Measurements from ENCODE around the gene TCEA2.
"Not testable (repeated sequence)": the region's sequence is repeated elsewhere in the genome, so short reads cannot be mapped to it uniquely, and the experiment has no call there.

The TCEA2 gene

DNA sequence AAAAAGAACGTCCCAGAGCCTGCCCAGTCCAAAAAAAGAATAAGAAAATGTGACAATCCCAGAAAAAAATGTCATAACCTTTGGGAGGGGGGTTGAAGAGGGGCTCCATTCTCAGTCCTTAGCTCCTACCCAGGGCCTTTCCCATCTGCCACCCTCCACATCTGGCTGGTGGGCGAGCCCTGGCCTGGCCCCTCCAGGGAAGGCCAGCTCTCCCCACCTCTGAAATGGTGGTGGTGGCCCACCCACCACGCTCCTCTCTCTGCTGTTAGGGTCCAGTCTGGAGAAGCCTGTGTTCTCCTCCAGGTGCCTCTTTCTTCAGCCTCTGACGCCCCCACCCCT lies 15.9 kb downstream of the TCEA2 start:
- peak overlapping the region; percentile 90 for H3K4me3 Mint-ChIP-seq
- DNase-seq (ENCODE audit: low spot score) = no peak
- peaks cover 18% of the 10 kb centered on the region for H3K27me3 Mint-ChIP-seq (ENCODE audit: low read depth)
- no peaks in the 10 kb centered on the region for H3K9me3 Mint-ChIP-seq
- H3K4me1 Mint-ChIP-seq (ENCODE audit: low read depth) = peaks cover 28% of the 10 kb centered on the region
- H3K36me3 Mint-ChIP-seq (ENCODE audit: low read depth) = peaks cover 25% of the 10 kb centered on the region
- peak overlapping the region; percentile 79 for H3K27ac Mint-ChIP-seq

DNA sequence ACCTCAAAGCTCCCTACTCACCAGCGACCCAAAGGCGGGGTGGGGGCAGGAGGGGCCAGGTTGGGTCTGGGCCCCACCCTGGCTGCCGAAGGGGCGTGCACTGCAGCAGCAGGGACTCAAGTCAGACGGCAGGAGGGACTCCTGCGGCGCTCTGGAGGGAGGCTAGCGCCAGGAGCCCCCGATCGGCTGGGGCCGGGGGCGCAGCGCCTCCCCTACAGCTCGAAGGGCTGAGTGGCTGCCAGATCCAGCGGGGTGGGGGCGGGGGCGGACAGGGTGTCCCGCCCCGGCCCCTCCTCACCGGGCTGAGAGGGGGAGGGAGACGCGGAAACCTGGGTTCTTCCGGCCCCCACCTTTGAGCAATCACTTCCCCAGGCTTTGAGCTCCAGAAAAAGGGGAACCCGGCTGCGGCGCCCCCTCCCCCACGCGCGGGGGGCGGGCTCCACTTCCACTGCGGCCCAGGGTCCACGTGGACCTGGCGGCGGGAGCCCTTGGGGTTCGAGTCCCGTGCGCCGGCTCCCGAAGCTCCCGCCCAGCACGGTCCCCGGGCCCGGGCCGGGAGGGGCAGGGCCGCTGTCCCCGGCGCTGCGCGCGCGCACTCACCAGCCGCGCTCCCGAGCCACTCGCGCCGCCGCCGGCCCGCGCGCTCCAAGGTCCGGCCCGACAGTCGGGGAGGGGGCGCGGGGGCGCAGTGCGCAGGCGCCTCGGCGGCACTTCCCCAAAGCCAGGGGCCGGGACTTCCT lies 16.4 kb downstream of the TCEA2 start, which contains the start of gene RGS19:
Gene RGS19, minus strand, starts transcription at position 246 of the 740 bp plus-strand sequence. CDS start 2,632 bp downstream, outside the sequence.
- Mint-ChIP-seq H3K27me3 (ENCODE audit: low read depth) (peaks cover 21% of the 10 kb centered on the region), H3K9me3 (no peaks in the 10 kb centered on the region), H3K27ac (peak within 1 kb of the TSS; percentile 79), H3K4me1 (ENCODE audit: low read depth) (peaks cover 29% of the 10 kb centered on the region), H3K4me3 (peak within 1 kb of the TSS; percentile 90), H3K36me3 (ENCODE audit: low read depth) (peaks cover 23% of the 10 kb centered on the region)
- peak; percentile 85 for DNase-seq (ENCODE audit: low spot score)

DNA sequence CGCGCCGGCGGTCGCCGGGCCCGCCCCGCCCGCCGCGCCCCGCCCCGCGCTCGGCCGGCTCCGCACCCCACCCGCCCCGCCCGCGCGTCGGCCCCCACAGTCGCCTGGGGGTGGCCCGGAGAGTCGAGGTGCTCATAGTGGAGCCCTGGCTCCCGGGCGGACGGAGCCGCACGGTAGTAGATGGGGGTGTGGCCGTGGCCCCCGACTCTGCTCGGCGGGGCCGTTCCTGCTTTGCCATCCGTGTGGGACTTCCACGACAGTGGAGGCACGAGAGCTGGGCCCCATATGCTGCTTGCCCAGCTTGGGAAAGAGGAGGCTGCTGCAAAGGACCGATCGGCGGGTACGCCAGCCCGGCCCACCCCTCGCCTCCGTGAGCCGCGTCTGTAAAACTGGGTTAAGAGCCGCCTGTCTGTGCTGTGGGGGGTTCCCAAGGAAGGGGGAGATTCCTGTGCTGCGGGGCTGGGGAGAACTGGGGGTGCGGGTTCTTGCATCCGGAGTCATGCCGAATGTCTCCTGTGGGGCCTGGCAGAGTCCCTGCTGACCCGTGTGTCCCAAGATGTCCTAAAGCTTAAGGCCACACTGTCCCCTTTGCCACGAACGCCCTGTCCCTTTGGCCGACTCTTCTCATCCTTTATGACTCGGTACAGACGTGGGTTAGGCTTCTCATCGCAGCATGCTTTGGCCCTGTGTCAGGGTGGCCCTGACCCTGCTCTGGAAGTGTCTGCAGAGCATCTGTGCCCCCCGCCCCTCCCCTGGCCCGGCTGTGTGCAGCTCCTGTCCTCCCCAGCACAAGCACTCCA lies 17.2 kb downstream of the TCEA2 start, which contains the start of gene OPRL1:
Gene OPRL1, plus strand, starts transcription at position 70 of the 800 bp plus-strand sequence. CDS start 12,639 bp downstream, outside the sequence.
- Mint-ChIP-seq H3K4me3 (peak within 1 kb of the TSS; percentile 90), H3K27me3 (ENCODE audit: low read depth) (peaks cover 27% of the 10 kb centered on the region), H3K36me3 (ENCODE audit: low read depth) (peaks cover 19% of the 10 kb centered on the region), H3K4me1 (ENCODE audit: low read depth) (peaks cover 30% of the 10 kb centered on the region), H3K27ac (peak within 1 kb of the TSS; percentile 79), H3K9me3 (no peaks in the 10 kb centered on the region)
- DNase-seq (ENCODE audit: low spot score) = no peak

DNA sequence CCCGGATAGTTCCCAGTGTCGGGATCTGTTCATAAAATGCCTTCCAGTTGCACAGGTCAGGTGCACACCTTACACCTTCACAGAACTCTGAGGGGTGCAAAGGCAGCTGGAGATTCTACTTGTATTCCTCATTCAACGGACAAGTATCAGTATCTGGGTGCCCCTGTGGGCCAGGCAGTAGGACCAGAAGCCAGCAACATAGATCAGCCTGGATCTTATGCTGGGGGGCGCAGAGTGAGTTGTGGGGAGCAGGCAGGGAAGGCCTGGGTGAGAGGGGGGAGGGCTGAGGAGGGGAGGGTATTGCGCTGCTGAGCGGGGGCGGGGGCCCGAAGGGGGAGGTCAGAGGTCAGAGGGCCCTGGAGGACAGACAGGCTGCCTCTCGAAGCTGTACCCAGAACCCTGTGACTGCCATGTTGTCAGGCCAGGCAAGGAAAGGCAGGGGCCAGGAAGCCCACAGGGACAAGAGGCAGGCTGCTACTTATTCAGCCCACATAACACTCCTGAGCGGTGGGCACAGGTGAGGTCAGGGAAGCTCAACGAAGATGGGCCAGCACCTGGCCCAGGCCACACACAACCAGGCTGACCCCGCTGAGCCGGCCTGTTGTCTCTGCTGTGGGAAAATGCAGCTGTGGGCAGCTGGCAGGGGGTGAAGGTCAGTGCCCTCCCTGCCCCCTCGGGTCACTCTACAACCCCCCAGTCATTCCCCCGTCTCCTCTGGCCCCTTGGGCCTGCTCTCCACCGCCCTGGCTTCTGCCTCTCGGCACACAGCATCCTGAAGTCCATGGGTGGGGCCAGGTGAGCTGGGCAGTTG lies 18.0 kb downstream of the TCEA2 start:
- no peak for DNase-seq (ENCODE audit: low spot score)
- Mint-ChIP-seq H3K36me3 (ENCODE audit: low read depth) (peaks cover 11% of the 10 kb centered on the region), H3K4me3 (peak overlapping the region; percentile 76), H3K9me3 (no peaks in the 10 kb centered on the region), H3K27me3 (ENCODE audit: low read depth) (peaks cover 35% of the 10 kb centered on the region), H3K27ac (peak overlapping the region; percentile 55), H3K4me1 (ENCODE audit: low read depth) (peaks cover 26% of the 10 kb centered on the region)

DNA sequence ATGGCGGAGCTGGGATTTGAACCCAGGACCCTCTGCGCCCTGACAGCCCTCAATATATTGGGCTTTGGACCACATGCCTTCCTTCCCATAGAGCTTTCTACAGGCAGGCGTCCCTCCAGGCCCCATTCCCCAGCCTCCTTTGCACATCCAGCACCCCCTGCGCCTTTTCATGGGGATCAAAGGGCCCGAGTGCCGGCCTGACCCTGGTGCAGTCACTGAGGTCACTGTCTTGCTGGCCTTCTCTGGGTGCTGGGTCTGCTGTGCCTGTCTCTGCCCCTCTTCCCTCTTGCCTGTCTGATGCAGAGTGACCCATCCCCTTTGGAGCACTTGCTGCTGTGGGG lies 18.6 kb downstream of the TCEA2 start:
- H3K4me3 Mint-ChIP-seq = peak overlapping the region; percentile 24

DNA sequence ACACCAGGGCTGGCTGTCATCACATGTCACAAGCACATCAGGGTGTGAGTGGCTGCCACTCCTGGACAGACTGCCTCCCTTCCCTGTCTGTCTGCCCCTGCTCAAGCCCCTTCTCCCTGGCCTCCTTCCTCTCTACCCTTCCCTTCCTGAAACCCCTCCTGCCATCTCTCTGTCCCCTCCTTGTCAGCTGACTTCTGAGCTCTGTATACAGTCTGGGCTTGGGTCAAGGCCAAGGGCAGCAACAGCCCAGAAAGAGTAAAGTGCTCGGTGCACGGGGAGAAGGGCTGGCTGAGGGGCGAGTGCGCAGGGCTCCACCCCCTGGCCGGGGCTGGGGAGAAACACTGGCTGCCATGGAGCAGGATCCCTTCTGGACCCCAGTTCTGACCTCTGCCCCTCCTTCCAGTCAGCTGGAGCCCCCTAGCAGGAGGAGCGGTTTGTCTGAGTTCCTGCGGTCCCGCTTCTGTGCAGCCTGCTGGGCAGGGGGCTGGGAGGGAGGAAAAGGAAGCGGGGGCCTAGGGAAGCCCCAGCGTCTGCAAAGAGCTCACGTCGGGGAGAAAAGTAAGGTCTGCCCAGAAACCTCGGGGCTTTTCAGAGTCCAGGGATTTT lies 19.2 kb downstream of the TCEA2 start:
- H3K4me3 Mint-ChIP-seq = peak overlapping the region; percentile 52
- peaks cover 10% of the 10 kb centered on the region for H3K36me3 Mint-ChIP-seq (ENCODE audit: low read depth)
- peaks cover 41% of the 10 kb centered on the region for H3K27me3 Mint-ChIP-seq (ENCODE audit: low read depth)
- no peaks in the 10 kb centered on the region for H3K9me3 Mint-ChIP-seq
- H3K27ac Mint-ChIP-seq = no peak overlapping the region
- peaks cover 26% of the 10 kb centered on the region for H3K4me1 Mint-ChIP-seq (ENCODE audit: low read depth)
- no peak for DNase-seq (ENCODE audit: low spot score)

More for the DNA sequence above, 18.6 kb downstream of the TCEA2 start:
- Mint-ChIP-seq H3K9me3 (no peaks in the 10 kb centered on the region), H3K27me3 (ENCODE audit: low read depth) (peaks cover 39% of the 10 kb centered on the region), H3K27ac (no peak overlapping the region), H3K36me3 (ENCODE audit: low read depth) (peaks cover 10% of the 10 kb centered on the region), H3K4me1 (ENCODE audit: low read depth) (peaks cover 26% of the 10 kb centered on the region)
- no peak for DNase-seq (ENCODE audit: low spot score)

DNA sequence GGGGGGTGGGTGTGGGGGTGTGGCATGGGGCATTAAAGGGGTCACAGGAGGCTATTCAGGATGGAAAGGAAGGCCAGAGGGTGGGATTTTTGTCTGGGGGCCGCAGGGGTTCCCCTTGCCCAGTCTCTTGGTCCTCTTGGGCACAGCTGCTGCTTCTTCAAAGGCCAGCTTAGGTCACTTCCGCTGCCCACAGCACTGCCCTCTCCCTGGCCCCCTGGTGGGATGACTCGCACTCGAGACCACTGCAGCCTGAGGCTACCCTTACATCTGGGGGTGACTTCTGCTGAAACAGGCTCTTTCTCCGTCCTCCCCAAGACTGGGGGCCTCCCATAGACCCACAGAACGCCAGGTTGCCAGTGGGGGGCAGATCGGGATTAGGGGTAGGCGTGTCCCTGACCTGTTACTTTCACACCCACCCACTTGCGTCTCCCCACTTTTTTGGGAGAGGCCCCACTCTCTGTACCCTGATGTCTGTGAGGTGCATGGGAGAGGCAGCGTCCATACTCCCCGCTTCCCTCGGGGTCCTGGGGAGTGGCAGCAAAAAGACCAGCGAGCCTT lies 19.9 kb downstream of the TCEA2 start:
- H3K36me3 Mint-ChIP-seq (ENCODE audit: low read depth) = peaks cover 5% of the 10 kb centered on the region
- no peak for DNase-seq (ENCODE audit: low spot score)
- H3K4me1 Mint-ChIP-seq (ENCODE audit: low read depth) = peaks cover 25% of the 10 kb centered on the region
- no peaks in the 10 kb centered on the region for H3K9me3 Mint-ChIP-seq
- H3K4me3 Mint-ChIP-seq = peak overlapping the region; percentile 78
- peaks cover 41% of the 10 kb centered on the region for H3K27me3 Mint-ChIP-seq (ENCODE audit: low read depth)
- no peak overlapping the region for H3K27ac Mint-ChIP-seq

DNA sequence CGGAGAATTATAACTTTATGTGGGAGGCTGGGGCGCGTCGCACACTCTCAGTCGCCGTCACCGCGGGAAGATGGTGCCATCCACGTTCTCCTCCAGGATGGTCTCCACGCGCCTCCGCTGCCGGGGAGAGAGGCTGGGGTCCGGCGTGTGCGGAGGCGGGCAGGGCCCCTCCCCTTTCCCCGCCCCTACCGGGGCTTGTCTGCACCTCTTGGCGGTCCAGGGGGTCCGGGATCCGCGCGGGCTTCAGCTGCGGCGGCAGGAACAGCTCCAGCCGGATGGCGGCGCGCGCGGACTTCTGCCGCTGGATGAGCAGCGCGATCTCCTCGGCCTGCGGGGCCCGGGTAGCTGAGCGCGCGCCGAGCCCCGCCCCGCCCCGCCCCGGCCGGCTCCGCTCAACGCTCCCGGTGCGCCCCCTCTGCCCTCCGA lies 20.4 kb downstream of the TCEA2 start:
- peaks cover 23% of the 10 kb centered on the region for H3K4me1 Mint-ChIP-seq (ENCODE audit: low read depth)
- no peak overlapping the region for H3K27ac Mint-ChIP-seq

DNA sequence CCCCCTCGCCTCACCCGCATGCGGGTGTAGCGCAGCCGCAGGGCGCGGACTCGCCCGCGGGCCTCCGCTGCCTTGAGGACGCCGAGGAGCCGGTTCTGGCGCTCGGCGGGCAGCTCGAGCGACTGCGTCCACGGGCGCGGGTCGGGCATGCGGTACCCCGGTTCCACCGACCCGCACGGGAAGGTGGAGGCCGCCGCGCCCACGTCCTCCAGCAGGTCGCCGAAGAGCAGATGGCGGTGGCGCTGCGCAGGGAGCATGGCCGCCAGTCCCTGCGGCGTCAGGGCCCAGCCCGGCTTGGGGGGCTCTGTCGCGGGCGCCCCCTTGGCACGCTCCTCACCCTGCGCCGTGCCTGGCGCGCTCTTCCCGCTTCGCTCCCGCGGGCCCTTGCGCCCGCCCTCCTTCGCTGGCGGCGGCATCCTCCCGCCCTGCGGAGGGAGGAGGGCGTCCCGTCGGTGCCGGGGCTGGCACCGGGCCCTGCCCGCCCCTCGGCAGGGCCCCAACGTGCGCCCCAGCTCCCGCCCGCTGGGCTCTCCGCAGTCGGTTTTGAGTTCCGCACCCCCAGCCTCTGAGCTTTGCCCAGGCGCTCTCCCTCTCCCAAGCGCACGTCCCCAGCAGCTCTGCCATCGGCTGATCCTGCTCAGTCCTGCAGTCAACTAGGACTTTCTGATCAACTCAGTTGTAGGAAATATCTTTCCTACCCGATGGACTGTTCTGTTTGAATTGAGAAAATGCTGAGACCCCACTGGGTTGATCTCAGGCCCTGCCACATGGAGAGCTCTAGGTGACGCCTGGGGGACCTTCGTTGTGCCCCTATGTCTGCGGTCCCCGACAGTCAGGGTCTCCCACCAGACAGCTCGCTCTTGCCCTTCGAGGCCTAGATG lies 21.0 kb downstream of the TCEA2 start, which contains the start of gene LKAAEAR1:
Gene LKAAEAR1, minus strand, starts transcription at position 595 of the 881 bp plus-strand sequence. Its CDS starts 179 bp downstream, at position 416.
- H3K36me3 Mint-ChIP-seq (ENCODE audit: low read depth) = peaks cover 1% of the 10 kb centered on the region
- peak within 1 kb of the TSS; percentile 67 for H3K27ac Mint-ChIP-seq
- peaks cover 23% of the 10 kb centered on the region for H3K4me1 Mint-ChIP-seq (ENCODE audit: low read depth)
- DNase-seq (ENCODE audit: low spot score) = no peak
- H3K9me3 Mint-ChIP-seq = no peaks in the 10 kb centered on the region
- peak within 1 kb of the TSS; percentile 82 for H3K4me3 Mint-ChIP-seq
- peaks cover 46% of the 10 kb centered on the region for H3K27me3 Mint-ChIP-seq (ENCODE audit: low read depth)

More for the DNA sequence above, 20.4 kb downstream of the TCEA2 start:
- H3K9me3 Mint-ChIP-seq = no peaks in the 10 kb centered on the region
- H3K4me3 Mint-ChIP-seq = peak overlapping the region; percentile 78
- H3K27me3 Mint-ChIP-seq (ENCODE audit: low read depth) = peaks cover 43% of the 10 kb centered on the region
- peak; percentile 76 for DNase-seq (ENCODE audit: low spot score)
- peaks cover 3% of the 10 kb centered on the region for H3K36me3 Mint-ChIP-seq (ENCODE audit: low read depth)

DNA sequence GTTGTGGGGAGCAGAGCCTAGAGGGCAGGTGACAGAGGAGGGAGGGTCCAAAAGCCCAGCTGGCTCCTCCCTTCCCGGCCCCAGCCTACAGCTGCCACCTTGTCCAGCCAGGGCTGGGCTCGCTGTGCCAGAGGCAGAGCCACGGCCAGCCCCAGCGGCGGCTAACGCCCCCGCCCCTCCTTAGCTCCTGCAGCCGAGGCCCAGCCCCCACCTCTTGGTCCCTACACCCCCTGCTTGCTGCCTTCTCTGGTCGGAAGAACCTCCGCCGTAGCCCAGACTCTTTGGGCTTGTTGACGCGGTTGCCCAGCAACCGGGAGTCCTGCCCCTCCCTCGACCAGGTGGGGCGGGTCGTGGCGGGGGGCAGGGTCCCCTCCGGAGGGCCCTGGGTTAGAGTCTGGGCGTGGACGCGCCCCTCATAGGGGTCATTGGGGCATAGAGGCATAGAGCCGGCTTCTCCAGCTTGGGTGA lies 21.7 kb downstream of the TCEA2 start:
- Mint-ChIP-seq H3K36me3 (ENCODE audit: low read depth) (no peaks in the 10 kb centered on the region), H3K27me3 (ENCODE audit: low read depth) (peaks cover 46% of the 10 kb centered on the region), H3K4me1 (ENCODE audit: low read depth) (peaks cover 23% of the 10 kb centered on the region), H3K27ac (no peak overlapping the region), H3K9me3 (no peaks in the 10 kb centered on the region), H3K4me3 (peak overlapping the region; percentile 82)
- no peak for DNase-seq (ENCODE audit: low spot score)

DNA sequence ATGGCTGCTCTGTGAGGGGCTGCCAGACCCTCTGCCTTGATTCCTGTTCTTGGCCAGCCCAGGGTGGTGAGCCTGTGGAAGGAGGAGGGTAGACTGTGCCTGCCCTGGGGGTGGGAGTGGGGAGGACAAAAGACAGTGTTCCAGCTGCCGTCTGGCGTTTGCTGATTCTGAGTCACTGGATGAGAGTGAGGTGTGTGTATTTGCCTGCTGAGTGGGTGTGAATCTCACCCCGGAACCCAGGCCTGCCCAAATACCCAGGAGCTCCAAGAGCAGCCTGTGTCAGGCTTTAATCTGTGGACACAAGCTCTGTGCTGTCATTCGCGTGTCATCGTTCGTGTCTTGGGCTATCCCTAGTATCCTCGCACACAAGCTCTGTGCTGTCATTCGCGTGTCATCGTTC lies 23.8 kb downstream of the TCEA2 start:
- H3K27me3 Mint-ChIP-seq (ENCODE audit: low read depth) = peaks cover 43% of the 10 kb centered on the region
- no peak for DNase-seq (ENCODE audit: low spot score)
- peaks cover 13% of the 10 kb centered on the region for H3K4me1 Mint-ChIP-seq (ENCODE audit: low read depth)
- no peak overlapping the region for H3K27ac Mint-ChIP-seq
- no peaks in the 10 kb centered on the region for H3K9me3 Mint-ChIP-seq
- H3K36me3 Mint-ChIP-seq (ENCODE audit: low read depth) = no peaks in the 10 kb centered on the region
- no peak overlapping the region for H3K4me3 Mint-ChIP-seq

DNA sequence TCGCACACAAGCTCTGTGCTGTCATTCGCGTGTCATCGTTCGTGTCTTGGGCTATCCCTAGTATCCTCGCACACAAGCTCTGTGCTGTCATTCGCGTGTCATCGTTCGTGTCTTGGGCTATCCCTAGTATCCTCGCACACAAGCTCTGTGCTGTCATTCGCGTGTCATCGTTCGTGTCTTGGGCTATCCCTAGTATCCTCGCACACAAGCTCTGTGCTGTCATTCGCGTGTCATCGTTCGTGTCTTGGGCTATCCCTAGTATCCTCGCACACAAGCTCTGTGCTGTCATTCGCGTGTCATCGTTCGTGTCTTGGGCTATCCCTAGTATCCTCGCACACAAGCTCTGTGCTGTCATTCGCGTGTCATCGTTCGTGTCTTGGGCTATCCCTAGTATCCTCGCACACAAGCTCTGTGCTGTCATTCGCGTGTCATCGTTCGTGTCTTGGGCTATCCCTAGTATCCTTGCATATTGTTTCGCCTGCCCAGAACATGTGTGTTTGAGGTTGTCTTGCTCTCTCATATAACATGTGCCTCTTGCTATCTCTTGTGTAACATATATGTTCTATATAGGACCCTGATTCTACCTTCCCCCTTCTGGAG lies 24.3 kb downstream of the TCEA2 start:
- peaks cover 38% of the 10 kb centered on the region for H3K27me3 Mint-ChIP-seq (ENCODE audit: low read depth)
- H3K4me1 Mint-ChIP-seq (ENCODE audit: low read depth) = peaks cover 12% of the 10 kb centered on the region
- not testable (repeated sequence) for H3K9me3 Mint-ChIP-seq; DNase-seq (ENCODE audit: low spot score); H3K36me3 Mint-ChIP-seq (ENCODE audit: low read depth); H3K4me3 Mint-ChIP-seq; H3K27ac Mint-ChIP-seq

Measured in T-helper 2 cell treated with Interferon-gamma antibody and Interleukin-4, amounts not matched to agents 5 μg/mL and 100 μg/mL, for 36 hours (primary cell).